HepG2 (cell line): ENCODE data around the gene SLC22A7. TPM values are rescaled to one million over a fixed set of nuclear protein-coding genes. Genes with fewer than 3 reads are reported as not detected.

Experiments used
- AHR ChIP-seq: IDR thresholded peaks from 2 replicates; pipeline ENCODE4 v1.6.1; 2018; ENCODE audit warnings: missing genetic modification reagents, missing compliant biosample characterization
- ARNT ChIP-seq: fragments of 450-650 bp; IDR thresholded peaks from 2 replicates; pipeline ENCODE4 v1.6.1; 2017
- CENPX ChIP-seq: sonication (generic); formaldehyde crosslinking; IDR thresholded peaks from 2 replicates; pipeline ENCODE4 v1.9.0; 2021; ENCODE audit warnings: mild to moderate bottlenecking, missing genetic modification reagents, moderate library complexity
- EED ChIP-seq: sonication (generic); formaldehyde crosslinking; IDR thresholded peaks from 2 replicates; pipeline ENCODE4 v1.5.0; 2020; ENCODE audit warnings: mild to moderate bottlenecking, missing genetic modification reagents
- KLF12 ChIP-seq: sonication (generic); formaldehyde crosslinking; IDR thresholded peaks from 2 replicates; pipeline ENCODE4 v1.4.0; 2020; ENCODE audit warnings: missing genetic modification reagents, borderline replicate concordance
- SRY ChIP-seq: sonication (generic); formaldehyde crosslinking; IDR thresholded peaks from 2 replicates; pipeline ENCODE4 v1.8.0; 2022; ENCODE audit warnings: mild to moderate bottlenecking, missing genetic modification reagents
- TCF7 ChIP-seq: sonication (generic); IDR thresholded peaks from 2 replicates; pipeline ENCODE4 v1.6.1; 2016; ENCODE audit warnings: antibody characterized with exemption, low read depth
- THAP11 ChIP-seq: IDR thresholded peaks from 2 replicates; pipeline ENCODE4 v1.6.1; 2016; ENCODE audit warnings: missing biosample characterization, missing genetic modification reagents
- TSC22D2 ChIP-seq: sonication (generic); formaldehyde crosslinking; IDR thresholded peaks from 2 replicates; pipeline ENCODE4 v1.5.1; 2020; ENCODE audit warnings: missing genetic modification reagents, mild to moderate bottlenecking, borderline replicate concordance
- ZBTB38 ChIP-seq: sonication (generic); formaldehyde crosslinking; IDR thresholded peaks from 2 replicates; pipeline ENCODE4 v1.5.1; 2020; ENCODE audit warnings: mild to moderate bottlenecking, missing genetic modification reagents
- ZNF235 ChIP-seq: sonication (generic); formaldehyde crosslinking; IDR thresholded peaks from 2 replicates; pipeline ENCODE4 v1.8.1; 2023; ENCODE audit warnings: mild to moderate bottlenecking, missing genetic modification reagents, borderline replicate concordance
- ZNF552 ChIP-seq: sonication (generic); formaldehyde crosslinking; IDR thresholded peaks from 2 replicates; pipeline ENCODE4 v1.9.0; 2022; ENCODE audit warnings: missing genetic modification reagents, mild to moderate bottlenecking, borderline replicate concordance
- ZNF557 ChIP-seq: sonication (generic); formaldehyde crosslinking; IDR thresholded peaks from 2 replicates; pipeline ENCODE4 v1.4.0; 2020; ENCODE audit warnings: missing genetic modification reagents
- ZNF761 ChIP-seq: sonication (generic); formaldehyde crosslinking; conservative IDR thresholded peaks from 2 replicates; pipeline ENCODE4 v1.4.0; 2020; ENCODE audit warnings: mild to moderate bottlenecking, missing genetic modification reagents
- ZSCAN29 ChIP-seq: sonication (generic); formaldehyde crosslinking; conservative IDR thresholded peaks from 2 replicates; pipeline ENCODE4 v1.4.0; 2020; ENCODE audit warnings: mild to moderate bottlenecking, missing genetic modification reagents
- polyA plus RNA-seq, 8 experiments: library from polyadenylated mRNA; depleted of rRNA in 3 of 8; stranded (reverse) in 7 of 8; unstranded in 1 of 8; fragments of >200 nt; fragmentation: Illumina TruSeq in 4 of 8; extraction: Trizol in 4 of 8; gene quantifications; 2 replicates each; pipeline versions ENCODE4 v1.2.1 to v1.2.3, GENCODE V29; 2011 to 2016; ENCODE audit warnings: low read depth in 4 of 8, missing spikeins in 1 of 8, mixed read lengths in 1 of 8; ENCODE audit not compliant: insufficient read depth in 1 of 8
- total RNA-seq, 5 experiments: library from RNA; depleted of rRNA; stranded (reverse); fragments of >200 nt; fragmentation: Illumina TruSeq; extraction: Trizol; gene quantifications; 2 replicates each; pipeline ENCODE4 v1.2.3, GENCODE V29; 2016; ENCODE audit warnings: low read depth in 1 of 5
- TF ChIP-seq, protein P1 (sequence below), 2 experiments: IDR thresholded peaks; 2 replicates each; pipeline ENCODE4 v1.6.1; 2011 to 2012; ENCODE audit warnings: low read length in 2 of 2, borderline replicate concordance in 1 of 2, low read depth in 1 of 2, mild to moderate bottlenecking in 1 of 2, moderate library complexity in 1 of 2
- TF ChIP-seq, protein P2 (sequence below): sonication (generic); formaldehyde crosslinking; IDR thresholded peaks from 2 replicates; pipeline ENCODE4 v1.4.0; 2020; ENCODE audit warnings: missing genetic modification reagents, low read depth, mild to moderate bottlenecking, borderline replicate concordance
- TF ChIP-seq, protein P3 (sequence below): sonication (generic); formaldehyde crosslinking; IDR thresholded peaks from 2 replicates; pipeline ENCODE4 v1.8.0; 2022; ENCODE audit warnings: mild to moderate bottlenecking, missing genetic modification reagents, borderline replicate concordance

SLC22A7 gene
- total and polyA plus RNA-seq, 2 of the 13 experiments (the other 11 are each of a cell fraction or from before 2014, with no cell fraction given) = 5.3 to 22.6 TPM

DNA sequence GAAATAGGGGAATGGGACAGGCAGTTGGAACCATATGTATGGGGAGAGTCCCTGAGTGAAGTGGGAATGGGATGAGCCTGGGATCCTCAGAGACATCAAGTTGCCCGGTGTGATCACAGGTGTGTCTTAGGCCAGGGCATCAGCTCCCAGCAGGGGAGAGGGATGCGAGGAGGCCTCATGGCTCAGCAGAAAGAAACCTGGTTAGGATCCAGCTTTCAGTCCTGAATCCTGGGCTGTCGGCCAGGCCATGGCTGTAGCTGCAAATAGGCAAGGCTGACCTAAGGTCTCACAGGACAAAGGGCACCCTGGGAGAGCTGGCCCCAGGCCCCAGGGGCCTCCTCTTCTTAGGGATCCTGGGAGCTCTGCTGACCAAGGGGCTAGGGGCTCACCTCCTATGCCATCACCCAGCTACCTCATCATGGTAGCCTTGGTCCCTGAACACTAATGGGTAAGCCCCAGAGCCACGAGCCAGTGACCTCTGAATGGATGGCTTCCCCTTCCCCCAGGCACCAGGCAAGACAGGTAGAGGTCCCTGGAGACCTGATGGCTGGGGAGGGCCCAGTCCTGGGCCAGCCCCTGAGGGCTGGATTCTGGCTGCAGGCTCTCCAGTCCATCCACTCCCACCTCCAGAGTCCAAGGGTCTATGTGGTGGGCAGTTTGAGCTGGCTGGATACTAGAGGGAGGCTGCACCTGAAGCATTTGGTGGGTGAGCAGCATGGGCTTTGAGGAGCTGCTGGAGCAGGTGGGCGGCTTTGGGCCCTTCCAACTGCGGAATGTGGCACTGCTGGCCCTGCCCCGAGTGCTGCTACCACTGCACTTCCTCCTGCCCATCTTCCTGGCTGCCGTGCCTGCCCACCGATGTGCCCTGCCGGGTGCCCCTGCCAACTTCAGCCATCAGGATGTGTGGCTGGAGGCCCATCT lies at the start of gene SLC22A7 (continued):
- TF ChIP-seq, protein P1, sequence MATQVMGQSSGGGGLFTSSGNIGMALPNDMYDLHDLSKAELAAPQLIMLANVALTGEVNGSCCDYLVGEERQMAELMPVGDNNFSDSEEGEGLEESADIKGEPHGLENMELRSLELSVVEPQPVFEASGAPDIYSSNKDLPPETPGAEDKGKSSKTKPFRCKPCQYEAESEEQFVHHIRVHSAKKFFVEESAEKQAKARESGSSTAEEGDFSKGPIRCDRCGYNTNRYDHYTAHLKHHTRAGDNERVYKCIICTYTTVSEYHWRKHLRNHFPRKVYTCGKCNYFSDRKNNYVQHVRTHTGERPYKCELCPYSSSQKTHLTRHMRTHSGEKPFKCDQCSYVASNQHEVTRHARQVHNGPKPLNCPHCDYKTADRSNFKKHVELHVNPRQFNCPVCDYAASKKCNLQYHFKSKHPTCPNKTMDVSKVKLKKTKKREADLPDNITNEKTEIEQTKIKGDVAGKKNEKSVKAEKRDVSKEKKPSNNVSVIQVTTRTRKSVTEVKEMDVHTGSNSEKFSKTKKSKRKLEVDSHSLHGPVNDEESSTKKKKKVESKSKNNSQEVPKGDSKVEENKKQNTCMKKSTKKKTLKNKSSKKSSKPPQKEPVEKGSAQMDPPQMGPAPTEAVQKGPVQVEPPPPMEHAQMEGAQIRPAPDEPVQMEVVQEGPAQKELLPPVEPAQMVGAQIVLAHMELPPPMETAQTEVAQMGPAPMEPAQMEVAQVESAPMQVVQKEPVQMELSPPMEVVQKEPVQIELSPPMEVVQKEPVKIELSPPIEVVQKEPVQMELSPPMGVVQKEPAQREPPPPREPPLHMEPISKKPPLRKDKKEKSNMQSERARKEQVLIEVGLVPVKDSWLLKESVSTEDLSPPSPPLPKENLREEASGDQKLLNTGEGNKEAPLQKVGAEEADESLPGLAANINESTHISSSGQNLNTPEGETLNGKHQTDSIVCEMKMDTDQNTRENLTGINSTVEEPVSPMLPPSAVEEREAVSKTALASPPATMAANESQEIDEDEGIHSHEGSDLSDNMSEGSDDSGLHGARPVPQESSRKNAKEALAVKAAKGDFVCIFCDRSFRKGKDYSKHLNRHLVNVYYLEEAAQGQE (IDR thresholded peaks at IDR 0.05; ENCODE audit: borderline replicate concordance in 1 of 2, low read depth in 1 of 2, low read length in 2 of 2) = no peak
- TF ChIP-seq, protein P2, sequence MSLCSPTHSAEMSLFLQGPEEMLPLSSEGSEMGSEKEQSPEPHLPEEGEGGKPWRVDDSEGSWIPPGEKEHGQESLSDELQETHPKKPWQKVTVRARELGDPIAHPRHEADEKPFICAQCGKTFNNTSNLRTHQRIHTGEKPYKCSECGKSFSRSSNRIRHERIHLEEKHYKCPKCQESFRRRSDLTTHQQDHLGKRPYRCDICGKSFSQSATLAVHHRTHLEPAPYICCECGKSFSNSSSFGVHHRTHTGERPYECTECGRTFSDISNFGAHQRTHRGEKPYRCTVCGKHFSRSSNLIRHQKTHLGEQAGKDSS = peak; percentile 41; the same call in 1 of the 2 replicates
- no peak for TF ChIP-seq THAP11 (CRISPR knock-in tag)
- TF ChIP-seq ZNF235 (CRISPR knock-in tag) = no peak
- peak; percentile 71; the same call in 1 of the 2 replicates for TF ChIP-seq KLF12 (CRISPR knock-in tag)
- TF ChIP-seq ZSCAN29 (CRISPR knock-in tag) = peak; percentile 74; the same call in 1 of the 2 replicates
- 0 out of 2 replicates have a peak, but pooled peaks have one; percentile 21 for TF ChIP-seq ZNF552 (CRISPR knock-in tag)
- peak; percentile 41; the same call in 1 of the 2 replicates for TF ChIP-seq ZNF557 (CRISPR knock-in tag)
- TF ChIP-seq ZNF761 = no peak
- TF ChIP-seq AHR (CRISPR knock-in tag) = no peak
- TF ChIP-seq EED = no peak
- TF ChIP-seq ARNT = no peak
- no peak for TF ChIP-seq TCF7
- peak; percentile 87 for TF ChIP-seq ZBTB38 (CRISPR knock-in tag)
- TF ChIP-seq, protein P3, sequence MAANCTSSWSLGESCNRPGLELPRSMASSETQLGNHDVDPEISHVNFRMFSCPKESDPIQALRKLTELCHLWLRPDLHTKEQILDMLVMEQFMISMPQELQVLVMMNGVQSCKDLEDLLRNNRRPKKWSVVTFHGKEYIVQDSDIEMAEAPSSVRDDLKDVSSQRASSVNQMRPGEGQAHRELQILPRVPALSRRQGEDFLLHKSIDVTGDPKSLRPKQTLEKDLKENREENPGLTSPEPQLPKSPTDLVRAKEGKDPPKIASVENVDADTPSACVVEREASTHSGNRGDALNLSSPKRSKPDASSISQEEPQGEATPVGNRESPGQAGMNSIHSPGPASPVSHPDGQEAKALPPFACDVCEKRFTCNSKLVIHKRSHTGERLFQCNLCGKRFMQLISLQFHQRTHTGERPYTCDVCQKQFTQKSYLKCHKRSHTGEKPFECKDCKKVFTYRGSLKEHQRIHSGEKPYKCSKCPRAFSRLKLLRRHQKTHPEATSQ (CRISPR knock-in tag) = no peak
- no peak; the same call in 1 of the 2 replicates for TF ChIP-seq SRY (CRISPR knock-in tag)
- peak; percentile 62; the same call in 1 of the 2 replicates for TF ChIP-seq TSC22D2 (CRISPR knock-in tag)
- no peak for TF ChIP-seq CENPX
